PC-9 (cell line): Measurements from ENCODE around the gene FRMD4B. TPM values are rescaled to one million over a fixed set of nuclear protein-coding genes. Genes with fewer than 3 reads are reported as not detected.
A peak's percentile ranks its signal among the peaks of the same experiment; 100 is the strongest.

Experiments
- BruUV-seq: library from RNA; stranded (reverse); fragments of 400-500 nt; replicated peaks from 2 replicates; lab custom pipeline; 2021; lab: Mats Ljungman, UMichigan
- CTCF ChIA-PET: fragments of 300-600 bp; sonication (Branson Sonifier 250); formaldehyde crosslinking; loops from one replicate; lab custom pipeline; 2022; ENCODE audit warnings: antibody characterized with exemption; lab: Charles Lee
- POLR2A ChIA-PET: fragments of 300-600 bp; sonication (Branson Sonifier 250); formaldehyde crosslinking; loops from one replicate; lab custom pipeline; 2022; ENCODE audit warnings: antibody characterized with exemption; ENCODE audit not compliant: unreplicated experiment; lab: Charles Lee
- DNase-seq, 2 experiments: peaks; one replicate each; pipeline versions ENCODE4 v3.0.0 to v3.0.0-alpha.2; 2015 to 2022; ENCODE audit warnings: mixed read lengths in 1 of 2
- H2AFZ ChIP-seq: fragments of 200-600 bp; sonication (generic); 2 replicates; pipeline ENCODE4 v1.8.1; 2017; ENCODE audit warnings: antibody characterized with exemption
- H3F3A ChIP-seq: fragments of 200-600 bp; sonication (generic); 2 replicates; pipeline ENCODE4 v1.8.1; 2017; ENCODE audit warnings: antibody characterized with exemption, mild to moderate bottlenecking, low read depth; ENCODE audit not compliant: insufficient read depth
- H3K27ac ChIP-seq: fragments of 200-600 bp; sonication (generic); 2 replicates; pipeline ENCODE4 v1.6.1; 2016; ENCODE audit warnings: mixed run types
- H3K27me3 ChIP-seq: fragments of 200-600 bp; sonication (generic); 2 replicates; pipeline ENCODE4 v1.6.1; 2016; ENCODE audit warnings: low read depth, mixed run types; ENCODE audit not compliant: insufficient read depth
- H3K36me3 ChIP-seq: fragments of 200-600 bp; sonication (generic); 2 replicates; pipeline ENCODE4 v1.6.1; 2016; ENCODE audit warnings: low read depth, mixed run types
- H3K4me1 ChIP-seq: fragments of 200-600 bp; sonication (generic); replicated peaks from 2 replicates; pipeline ENCODE4 v1.6.1; 2016; ENCODE audit warnings: mixed run types; ENCODE audit not compliant: insufficient read depth
- H3K4me2 ChIP-seq: fragments of 200-600 bp; sonication (generic); 2 replicates; pipeline ENCODE4 v1.6.1; 2017; ENCODE audit warnings: mixed run types
- H3K4me3 ChIP-seq: fragments of 200-600 bp; sonication (generic); 2 replicates; pipeline ENCODE4 v1.6.1; 2016; ENCODE audit warnings: mixed run types
- H3K79me2 ChIP-seq: fragments of 200-600 bp; sonication (generic); 2 replicates; pipeline ENCODE4 v1.6.1; 2017; ENCODE audit warnings: low read depth, mixed run types
- H3K9me2 ChIP-seq: fragments of 200-600 bp; sonication (generic); 2 replicates; pipeline ENCODE4 v1.8.1; 2017; ENCODE audit warnings: mild to moderate bottlenecking; ENCODE audit not compliant: insufficient read depth
- H3K9me3 ChIP-seq: fragments of 200-600 bp; sonication (generic); 2 replicates; pipeline ENCODE4 v1.8.1; 2016; ENCODE audit warnings: low read depth; ENCODE audit not compliant: insufficient read depth
- H4K20me1 ChIP-seq: fragments of 200-600 bp; sonication (generic); 2 replicates; pipeline ENCODE4 v1.8.1; 2017; ENCODE audit not compliant: insufficient read depth
- EZH2 ChIP-seq: fragments of 200-600 bp; sonication (generic); IDR thresholded peaks from 2 replicates; pipeline ENCODE4 v1.8.0; 2017; ENCODE audit warnings: antibody characterized with exemption, low read depth
- intact Hi-C: fragments of 100-400 bp; cut with micrococcal nuclease; formaldehyde crosslinking; loops from one replicate; pipeline ENCODE4 v1.10.0; 2022; ENCODE audit not compliant: unreplicated experiment
- total RNA-seq: library from RNA; stranded (reverse); gene quantifications from 2 replicates; pipeline ENCODE4 v1.2.3, GENCODE V29; 2021
- TF ChIP-seq, protein P1 (sequence below): fragments of 200-600 bp; sonication (generic); conservative IDR thresholded peaks from 2 replicates; pipeline ENCODE4 v1.6.1; 2017; ENCODE audit warnings: mixed run types, antibody characterized with exemption, mild to moderate bottlenecking, moderate library complexity

Gene FRMD4B
- total RNA-seq, 1 experiment from 2014 or later: 10.2 TPM

DNA sequence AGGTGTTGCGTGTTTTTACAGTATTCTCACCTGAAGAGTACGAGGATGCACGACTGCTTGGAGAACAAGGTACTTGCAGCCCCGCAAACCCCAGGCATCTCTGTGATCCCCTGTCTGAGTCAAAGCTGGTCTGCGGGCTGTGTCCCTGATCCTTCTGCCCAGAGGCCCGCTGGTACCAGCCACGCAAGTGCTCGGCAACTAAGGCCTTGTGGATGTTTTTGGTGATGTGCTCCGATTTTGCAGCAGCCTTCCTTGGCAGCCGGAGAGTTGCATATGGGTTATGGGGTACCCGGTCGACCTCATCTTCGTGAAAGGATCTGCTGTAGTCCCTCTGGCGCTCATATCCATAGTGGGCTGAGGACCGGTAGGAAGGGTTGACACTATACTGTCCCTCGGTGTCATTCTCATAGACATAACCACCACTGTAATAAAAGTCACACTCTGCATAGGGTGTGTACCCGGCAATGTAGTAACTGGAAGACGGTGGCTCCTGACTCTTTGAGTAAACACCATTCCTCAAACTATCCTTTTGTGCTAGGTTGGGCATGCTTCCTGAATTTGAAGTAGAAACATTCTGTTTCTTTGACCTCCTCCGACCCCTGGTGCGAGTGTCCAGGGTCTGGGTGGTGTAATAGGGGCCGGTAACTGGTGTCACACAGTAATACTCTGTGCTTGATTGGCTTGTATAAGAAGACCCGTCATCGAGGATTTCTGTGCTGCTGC, 204.9 kb downstream of the FRMD4B start:
- H3K36me3 ChIP-seq: peaks cover 26% of the 10 kb centered on the region
- H2AFZ ChIP-seq: no peak overlapping the region
- peak overlapping the region; percentile 97 for H3K27ac ChIP-seq
- no peak for DNase-seq
- intact Hi-C loops: no loop called here
- peak overlapping the region; percentile 62; the same call in 1 of the 2 replicates for H3K4me2 ChIP-seq
- POLR2A ChIA-PET: no interaction called here
- peaks cover 60% of the 10 kb centered on the region for H3K4me1 ChIP-seq
- no peaks in the 10 kb centered on the region for H3K27me3 ChIP-seq
- no peaks in the 10 kb centered on the region for H4K20me1 ChIP-seq
- no peaks in the 10 kb centered on the region for H3K9me2 ChIP-seq
- no peak for TF ChIP-seq EZH2
- TF ChIP-seq, protein P1, sequence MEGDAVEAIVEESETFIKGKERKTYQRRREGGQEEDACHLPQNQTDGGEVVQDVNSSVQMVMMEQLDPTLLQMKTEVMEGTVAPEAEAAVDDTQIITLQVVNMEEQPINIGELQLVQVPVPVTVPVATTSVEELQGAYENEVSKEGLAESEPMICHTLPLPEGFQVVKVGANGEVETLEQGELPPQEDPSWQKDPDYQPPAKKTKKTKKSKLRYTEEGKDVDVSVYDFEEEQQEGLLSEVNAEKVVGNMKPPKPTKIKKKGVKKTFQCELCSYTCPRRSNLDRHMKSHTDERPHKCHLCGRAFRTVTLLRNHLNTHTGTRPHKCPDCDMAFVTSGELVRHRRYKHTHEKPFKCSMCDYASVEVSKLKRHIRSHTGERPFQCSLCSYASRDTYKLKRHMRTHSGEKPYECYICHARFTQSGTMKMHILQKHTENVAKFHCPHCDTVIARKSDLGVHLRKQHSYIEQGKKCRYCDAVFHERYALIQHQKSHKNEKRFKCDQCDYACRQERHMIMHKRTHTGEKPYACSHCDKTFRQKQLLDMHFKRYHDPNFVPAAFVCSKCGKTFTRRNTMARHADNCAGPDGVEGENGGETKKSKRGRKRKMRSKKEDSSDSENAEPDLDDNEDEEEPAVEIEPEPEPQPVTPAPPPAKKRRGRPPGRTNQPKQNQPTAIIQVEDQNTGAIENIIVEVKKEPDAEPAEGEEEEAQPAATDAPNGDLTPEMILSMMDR: no peak
- H3K79me2 ChIP-seq: peaks cover 12% of the 10 kb centered on the region; the same call in 1 of the 2 replicates
- no TSS peak for BruUV-seq
- peaks cover 43% of the 10 kb centered on the region for H3F3A ChIP-seq
- no peaks in the 10 kb centered on the region for H3K9me3 ChIP-seq
- CTCF ChIA-PET: no interaction called here
- no peak overlapping the region for H3K4me3 ChIP-seq

DNA sequence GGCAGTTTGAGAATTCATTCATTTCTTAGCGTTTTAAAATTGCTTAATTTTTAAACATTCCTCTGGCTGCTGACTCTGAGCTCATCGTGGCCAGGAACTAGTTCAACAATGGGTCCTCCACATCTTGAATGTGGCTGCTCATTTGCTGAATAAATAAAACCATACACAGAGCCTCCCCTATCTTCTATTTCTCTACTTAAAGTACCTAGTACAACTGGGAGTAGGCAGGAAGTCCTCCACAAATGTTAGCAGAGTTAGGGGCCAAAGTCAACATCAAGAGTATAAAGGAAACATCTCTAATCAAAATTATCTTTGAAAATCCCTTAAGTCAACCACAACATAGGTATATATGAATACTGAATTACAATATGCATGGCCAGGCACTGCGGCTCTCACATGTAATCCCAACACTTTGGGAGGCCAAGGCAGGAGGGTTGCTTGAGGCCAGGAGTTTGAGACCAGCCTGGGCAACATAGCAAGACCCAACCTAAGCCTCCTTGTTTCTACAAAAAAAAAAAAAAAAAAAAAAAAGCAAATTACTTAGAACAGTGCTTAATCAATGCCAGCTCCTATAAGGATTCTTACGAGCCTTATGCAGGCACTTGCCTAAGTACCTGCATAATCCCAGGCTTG, 206.0 kb downstream of the FRMD4B start:
- intact Hi-C loops: loop anchor here (1.0 to 5.0 kb wide), 6 partner anchors 20 to 127 kb away; no protein-coding TSS in a partner anchor
- Histone ChIP-seq H4K20me1 (no peaks in the 10 kb centered on the region), H3K79me2 (peaks cover 12% of the 10 kb centered on the region; the same call in 1 of the 2 replicates), H3F3A (peaks cover 43% of the 10 kb centered on the region), H3K4me1 (peaks cover 60% of the 10 kb centered on the region), H3K27me3 (no peaks in the 10 kb centered on the region), H3K4me2 (peak overlapping the region; percentile 62), H3K4me3 (peak overlapping the region; percentile 9; the same call in 1 of the 2 replicates), H3K36me3 (peaks cover 31% of the 10 kb centered on the region), H3K9me2 (no peaks in the 10 kb centered on the region), H2AFZ (no peak overlapping the region), H3K27ac (peak overlapping the region; percentile 97), H3K9me3 (no peaks in the 10 kb centered on the region)
- POLR2A ChIA-PET: no interaction called here
- TF ChIP-seq, protein P1: no peak
- no peak for TF ChIP-seq EZH2
- BruUV-seq: no TSS peak
- CTCF ChIA-PET: interaction anchor here (1.7 kb wide), 1 partner anchor 126 kb away, joined by 5 read pairs; no protein-coding TSS in a partner anchor
- DNase-seq: peak in 1 of 2 experiments; percentile 17
